Smooth muscle cell (in vitro differentiated cells): ENCODE data around the gene AUNIP. TPM values are rescaled to one million over a fixed set of nuclear protein-coding genes. Genes with fewer than 3 reads are reported as not detected.

Experiments used
- DNase-seq: peaks from one replicate; lab custom pipeline; 2025; ENCODE audit not compliant: unreplicated experiment; lab: John Stamatoyannopoulos, UW
- H2AFZ ChIP-seq: fragments of 200-600 bp; sonication (generic); 2 replicates; pipeline ENCODE4 v1.6.0; 2016; ENCODE audit warnings: antibody characterized with exemption, low read depth, mild to moderate bottlenecking
- H3F3A ChIP-seq: fragments of 200-600 bp; sonication (generic); 2 replicates; pipeline ENCODE4 v1.6.0; 2017; ENCODE audit warnings: antibody characterized with exemption, low read depth
- H3K27ac ChIP-seq: fragments of 200-600 bp; sonication (generic); 2 replicates; pipeline ENCODE4 v1.5.1; 2016; ENCODE audit warnings: low read depth, mild to moderate bottlenecking
- H3K27me3 ChIP-seq: fragments of 200-600 bp; sonication (generic); 2 replicates; pipeline ENCODE4 v1.6.1; 2016; ENCODE audit warnings: low read depth, mild to moderate bottlenecking
- H3K36me3 ChIP-seq: fragments of 200-600 bp; sonication (generic); 2 replicates; pipeline ENCODE4 v1.5.1; 2016; ENCODE audit warnings: low read depth
- H3K4me1 ChIP-seq: fragments of 200-600 bp; sonication (generic); 2 replicates; pipeline ENCODE4 v1.5.1; 2016; ENCODE audit warnings: low read depth
- H3K4me2 ChIP-seq: fragments of 200-600 bp; sonication (generic); 2 replicates; pipeline ENCODE4 v1.6.0; 2016; ENCODE audit warnings: mild to moderate bottlenecking
- H3K4me3 ChIP-seq: fragments of 200-600 bp; sonication (generic); 2 replicates; pipeline ENCODE4 v1.5.1; 2016; ENCODE audit warnings: mild to moderate bottlenecking
- H3K79me2 ChIP-seq: fragments of 200-600 bp; sonication (generic); 2 replicates; pipeline ENCODE4 v1.6.0; 2016; ENCODE audit warnings: low read depth, mild to moderate bottlenecking
- H3K9ac ChIP-seq: fragments of 200-600 bp; sonication (generic); 2 replicates; pipeline ENCODE4 v1.6.0; 2016; ENCODE audit warnings: low read depth
- H3K9me3 ChIP-seq: fragments of 200-600 bp; sonication (generic); replicated peaks from 2 replicates; pipeline ENCODE4 v1.5.1; 2016; ENCODE audit warnings: low read depth
- H4K20me1 ChIP-seq: fragments of 200-600 bp; sonication (generic); 2 replicates; pipeline ENCODE4 v1.6.0; 2016; ENCODE audit warnings: low read depth
- WGBS: methylation state at CpG from one replicate; pipeline ENCODE4 v1.1.7; 2016; ENCODE audit warnings: low lambda C conversion rate; 5-methylcytosine and 5-hydroxymethylcytosine counted together
- polyA plus RNA-seq: library from polyadenylated mRNA; unstranded; fragments of >200 nt; fragmentation: Nextera tagmentation; extraction: Ambion mirVana; gene quantifications from 2 replicates; pipeline ENCODE4 v1.2.1, GENCODE V29; 2016
- total RNA-seq: library from RNA; depleted of rRNA; stranded (reverse); fragments of >200 nt; gene quantifications from 2 replicates; pipeline ENCODE4 v1.2.3, GENCODE V29; 2014
- TF ChIP-seq, protein P1 (sequence below): fragments of 200-600 bp; sonication (generic); IDR thresholded peaks from 2 replicates; pipeline ENCODE4 v1.5.1; 2017; ENCODE audit warnings: borderline replicate concordance, mild to moderate bottlenecking, antibody characterized with exemption; ENCODE audit not compliant: insufficient read depth, poor library complexity, severe bottlenecking

AUNIP gene
- total and polyA plus RNA-seq, 2 experiments from 2014 or later, result 0.18 to 1.3 TPM

DNA sequence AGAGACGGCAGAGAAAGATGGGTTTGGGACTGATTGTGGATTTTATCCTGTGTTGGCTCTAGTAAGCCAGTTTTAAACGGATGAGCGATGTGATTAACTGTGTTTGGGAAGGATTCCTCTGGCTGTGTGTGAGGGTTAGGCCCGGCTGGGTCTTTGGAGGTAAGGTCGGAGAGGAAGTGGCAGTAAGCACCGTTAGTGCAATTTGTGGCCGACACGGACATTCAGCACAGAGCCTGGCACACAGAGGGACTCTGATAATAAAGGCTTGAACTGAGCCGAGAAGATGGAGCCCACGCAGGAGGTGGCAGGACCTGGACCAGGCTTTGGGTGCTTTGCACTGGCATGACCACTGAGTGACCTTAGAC is 38.2 kb downstream of the AUNIP start:
- Histone ChIP-seq H3K27me3 (no peaks in the 10 kb centered on the region), H3K36me3 (no peaks in the 10 kb centered on the region), H4K20me1 (peaks cover 36% of the 10 kb centered on the region), H3K27ac (no peak overlapping the region), H3K9me3 (no peaks in the 10 kb centered on the region), H2AFZ (no peak overlapping the region), H3K4me1 (peaks cover 13% of the 10 kb centered on the region), H3K79me2 (peaks cover 40% of the 10 kb centered on the region), H3K9ac (peak overlapping the region; percentile 90), H3K4me3 (peak overlapping the region; percentile 87), H3F3A (peaks cover 17% of the 10 kb centered on the region), H3K4me2 (peak overlapping the region; percentile 94)
- TF ChIP-seq, protein P1, sequence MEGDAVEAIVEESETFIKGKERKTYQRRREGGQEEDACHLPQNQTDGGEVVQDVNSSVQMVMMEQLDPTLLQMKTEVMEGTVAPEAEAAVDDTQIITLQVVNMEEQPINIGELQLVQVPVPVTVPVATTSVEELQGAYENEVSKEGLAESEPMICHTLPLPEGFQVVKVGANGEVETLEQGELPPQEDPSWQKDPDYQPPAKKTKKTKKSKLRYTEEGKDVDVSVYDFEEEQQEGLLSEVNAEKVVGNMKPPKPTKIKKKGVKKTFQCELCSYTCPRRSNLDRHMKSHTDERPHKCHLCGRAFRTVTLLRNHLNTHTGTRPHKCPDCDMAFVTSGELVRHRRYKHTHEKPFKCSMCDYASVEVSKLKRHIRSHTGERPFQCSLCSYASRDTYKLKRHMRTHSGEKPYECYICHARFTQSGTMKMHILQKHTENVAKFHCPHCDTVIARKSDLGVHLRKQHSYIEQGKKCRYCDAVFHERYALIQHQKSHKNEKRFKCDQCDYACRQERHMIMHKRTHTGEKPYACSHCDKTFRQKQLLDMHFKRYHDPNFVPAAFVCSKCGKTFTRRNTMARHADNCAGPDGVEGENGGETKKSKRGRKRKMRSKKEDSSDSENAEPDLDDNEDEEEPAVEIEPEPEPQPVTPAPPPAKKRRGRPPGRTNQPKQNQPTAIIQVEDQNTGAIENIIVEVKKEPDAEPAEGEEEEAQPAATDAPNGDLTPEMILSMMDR, result no peak
- 59% methylated on average over 10 of the region's 10 CpGs for WGBS
- no peak for DNase-seq

DNA sequence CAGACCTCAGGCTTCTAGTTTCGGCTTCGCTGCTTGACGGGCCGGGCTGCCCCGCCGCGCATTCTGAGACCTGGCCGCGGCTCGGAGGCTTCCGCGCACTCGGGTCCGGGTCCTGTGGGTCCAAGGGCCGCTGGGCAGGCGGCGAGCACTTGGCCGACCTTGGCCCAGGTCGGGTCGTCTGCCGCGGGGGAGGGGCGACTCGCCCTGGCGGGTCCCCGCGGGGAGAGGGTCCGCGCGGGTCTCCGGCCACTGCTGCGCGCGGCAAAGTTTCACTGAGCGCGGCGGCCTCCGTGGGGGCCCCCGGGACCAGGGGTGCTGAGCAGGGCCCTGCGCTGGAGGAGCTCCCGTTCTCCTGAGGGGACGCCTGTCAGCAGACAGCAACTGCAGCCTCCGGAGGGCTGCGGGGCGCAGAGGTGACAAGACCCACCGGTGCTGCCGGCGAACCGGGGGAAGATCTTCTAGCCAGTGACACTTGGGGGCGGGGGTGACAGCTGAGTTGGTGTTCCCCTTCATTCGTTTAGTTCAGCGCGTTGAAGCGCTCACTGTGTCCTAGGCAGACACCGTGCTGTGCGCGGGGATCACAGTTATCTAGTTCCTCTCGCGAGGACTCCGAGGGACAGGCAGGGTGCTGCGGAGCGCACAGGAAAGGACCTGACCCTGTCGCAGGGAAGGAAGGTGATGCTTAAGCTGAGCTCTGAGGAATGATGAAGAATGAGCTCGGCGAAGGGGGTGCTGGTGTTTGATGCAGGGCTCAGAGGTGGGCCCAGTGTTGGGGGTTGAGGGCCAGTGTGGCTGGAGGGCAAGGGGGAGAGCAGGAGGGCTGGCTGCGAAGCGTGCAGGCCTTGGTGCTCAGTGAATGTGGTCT is 38.8 kb downstream of the AUNIP start:
- peak overlapping the region; percentile 94 for H3K4me2 ChIP-seq
- peaks cover 36% of the 10 kb centered on the region for H4K20me1 ChIP-seq
- H2AFZ ChIP-seq, result peak overlapping the region; percentile 85
- peaks cover 40% of the 10 kb centered on the region for H3K79me2 ChIP-seq
- H3K4me3 ChIP-seq, result peak overlapping the region; percentile 87
- H3K9ac ChIP-seq, result peak overlapping the region; percentile 90
- H3F3A ChIP-seq, result peaks cover 17% of the 10 kb centered on the region
- H3K4me1 ChIP-seq, result peaks cover 13% of the 10 kb centered on the region
- H3K27me3 ChIP-seq, result no peaks in the 10 kb centered on the region
- 3% methylated on average over 66 of the region's 67 CpGs for WGBS
- peak overlapping the region; percentile 53 for H3K27ac ChIP-seq
- no peak for DNase-seq
- no peaks in the 10 kb centered on the region for H3K36me3 ChIP-seq
- no peaks in the 10 kb centered on the region for H3K9me3 ChIP-seq
- TF ChIP-seq, protein P1, result no peak

DNA sequence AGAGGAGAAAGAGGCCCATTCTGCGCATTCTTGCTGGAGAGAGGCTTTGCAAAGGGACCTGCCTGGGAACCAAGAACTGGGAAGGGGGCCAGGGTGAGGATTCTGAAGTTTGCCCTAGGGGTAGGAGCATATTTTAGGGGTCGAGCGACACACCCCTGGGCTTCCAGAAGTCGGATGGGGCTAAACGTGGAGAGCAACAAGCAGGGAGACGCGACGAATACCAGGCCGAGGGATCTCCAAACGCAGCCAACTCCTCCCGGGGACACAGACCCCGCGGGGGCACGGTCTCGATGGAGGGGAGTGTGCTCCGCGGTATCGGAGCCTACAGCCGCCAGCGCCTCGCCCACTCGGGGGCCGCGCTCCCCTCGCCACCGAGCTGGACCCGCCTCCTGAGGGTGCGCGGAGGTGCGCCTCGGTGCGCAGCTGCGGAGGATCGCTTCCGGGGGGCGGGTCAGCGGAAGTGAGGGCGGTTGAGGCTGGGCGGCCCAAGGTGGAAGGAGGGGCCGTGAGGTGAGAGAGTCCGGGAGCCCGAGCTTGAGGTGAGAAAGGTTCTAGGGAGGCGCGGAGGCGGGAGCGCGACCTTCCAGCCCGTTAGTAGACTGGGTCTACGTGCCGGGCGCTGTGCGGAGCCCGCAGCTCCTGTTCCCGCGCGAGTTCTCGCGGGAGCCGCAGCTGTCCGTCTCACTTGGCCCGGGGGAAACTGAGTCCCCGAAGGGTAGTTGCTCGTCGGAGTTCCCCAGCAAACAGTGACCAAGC is 39.6 kb downstream of the AUNIP start, which contains the start of gene MTFR1L:
Gene MTFR1L (plus strand): TSS at position 464 of the 756 bp plus-strand sequence. CDS start 3,151 bp downstream, outside the sequence.
- Histone ChIP-seq H3F3A (peaks cover 17% of the 10 kb centered on the region), H4K20me1 (peaks cover 33% of the 10 kb centered on the region), H2AFZ (peak within 1 kb of the TSS; percentile 85), H3K27me3 (no peaks in the 10 kb centered on the region), H3K9ac (peak within 1 kb of the TSS; percentile 90), H3K27ac (peak within 1 kb of the TSS; percentile 53), H3K79me2 (peaks cover 35% of the 10 kb centered on the region), H3K4me3 (peak within 1 kb of the TSS; percentile 87), H3K9me3 (no peaks in the 10 kb centered on the region), H3K4me1 (peaks cover 13% of the 10 kb centered on the region), H3K4me2 (peak within 1 kb of the TSS; percentile 94), H3K36me3 (no peaks in the 10 kb centered on the region)
- WGBS, result under 1% methylated on average over 61 of the region's 64 CpGs
- TF ChIP-seq, protein P1, result no peak
- DNase-seq, result peak; percentile 56
